ENCODE measurements around the gene PAWR.
A peak's percentile ranks its signal among the peaks of the same experiment; 100 is the strongest.

Gene PAWR, protein sequence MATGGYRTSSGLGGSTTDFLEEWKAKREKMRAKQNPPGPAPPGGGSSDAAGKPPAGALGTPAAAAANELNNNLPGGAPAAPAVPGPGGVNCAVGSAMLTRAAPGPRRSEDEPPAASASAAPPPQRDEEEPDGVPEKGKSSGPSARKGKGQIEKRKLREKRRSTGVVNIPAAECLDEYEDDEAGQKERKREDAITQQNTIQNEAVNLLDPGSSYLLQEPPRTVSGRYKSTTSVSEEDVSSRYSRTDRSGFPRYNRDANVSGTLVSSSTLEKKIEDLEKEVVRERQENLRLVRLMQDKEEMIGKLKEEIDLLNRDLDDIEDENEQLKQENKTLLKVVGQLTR

DNA sequence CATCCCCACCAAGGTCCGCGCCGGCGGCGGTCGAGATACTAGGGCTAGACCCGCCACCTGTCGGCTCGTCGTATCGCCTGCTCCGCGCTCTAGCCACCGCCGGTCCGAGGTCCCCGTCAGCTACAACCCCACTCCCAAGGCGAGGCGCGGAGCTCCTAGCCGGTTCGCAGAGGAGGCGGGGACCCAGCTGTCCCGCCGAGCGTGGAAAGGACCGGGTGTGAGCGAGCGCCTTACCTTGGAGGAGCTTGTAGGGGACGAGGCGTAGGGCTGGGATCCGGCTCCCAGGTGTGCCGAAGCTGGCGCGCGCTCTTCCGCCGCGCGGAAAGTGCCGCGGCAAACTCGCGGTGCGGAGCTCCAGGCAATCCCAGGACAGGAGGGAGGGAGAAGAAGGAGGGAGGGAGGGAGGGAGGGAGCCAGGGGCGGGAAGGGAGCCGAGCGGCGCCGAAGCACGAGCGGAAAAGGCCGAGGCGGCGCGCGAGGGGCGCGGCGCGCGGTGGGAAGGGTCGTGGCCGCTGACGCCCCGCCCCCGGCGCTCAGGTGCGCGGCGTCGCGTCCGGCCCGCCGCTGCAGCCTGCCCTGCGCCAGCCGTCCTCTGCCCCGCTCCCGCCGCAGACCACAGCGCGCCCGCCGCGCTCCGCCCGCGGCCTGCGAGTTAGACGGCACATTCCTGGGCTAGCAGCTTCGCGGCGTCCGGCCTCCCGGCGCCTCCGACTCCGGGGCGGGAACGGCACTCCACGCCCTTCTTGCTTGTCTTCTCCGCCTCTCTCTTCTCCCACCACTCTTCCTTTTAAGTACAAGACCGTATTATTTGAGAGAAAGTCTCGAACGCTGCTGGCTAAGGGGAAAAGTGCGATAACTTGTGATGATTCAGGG lies at the start of gene PAWR:
Gene PAWR, minus strand, starts transcription at position 327 of the 873 bp plus-strand sequence. CDS start 720 bp downstream, outside the sequence.
- no peaks in the 10 kb centered on the region for H3K36me3 Mint-ChIP-seq (ENCODE audit: low read depth)
- H3K9me3 Mint-ChIP-seq: no peaks in the 10 kb centered on the region
- H3K27ac Mint-ChIP-seq: peak within 1 kb of the TSS; percentile 86 to 90 (median 89)
- TF ChIP-seq, protein P1, sequence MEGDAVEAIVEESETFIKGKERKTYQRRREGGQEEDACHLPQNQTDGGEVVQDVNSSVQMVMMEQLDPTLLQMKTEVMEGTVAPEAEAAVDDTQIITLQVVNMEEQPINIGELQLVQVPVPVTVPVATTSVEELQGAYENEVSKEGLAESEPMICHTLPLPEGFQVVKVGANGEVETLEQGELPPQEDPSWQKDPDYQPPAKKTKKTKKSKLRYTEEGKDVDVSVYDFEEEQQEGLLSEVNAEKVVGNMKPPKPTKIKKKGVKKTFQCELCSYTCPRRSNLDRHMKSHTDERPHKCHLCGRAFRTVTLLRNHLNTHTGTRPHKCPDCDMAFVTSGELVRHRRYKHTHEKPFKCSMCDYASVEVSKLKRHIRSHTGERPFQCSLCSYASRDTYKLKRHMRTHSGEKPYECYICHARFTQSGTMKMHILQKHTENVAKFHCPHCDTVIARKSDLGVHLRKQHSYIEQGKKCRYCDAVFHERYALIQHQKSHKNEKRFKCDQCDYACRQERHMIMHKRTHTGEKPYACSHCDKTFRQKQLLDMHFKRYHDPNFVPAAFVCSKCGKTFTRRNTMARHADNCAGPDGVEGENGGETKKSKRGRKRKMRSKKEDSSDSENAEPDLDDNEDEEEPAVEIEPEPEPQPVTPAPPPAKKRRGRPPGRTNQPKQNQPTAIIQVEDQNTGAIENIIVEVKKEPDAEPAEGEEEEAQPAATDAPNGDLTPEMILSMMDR (IDR thresholded peaks at IDR 0.05; ENCODE audit: unreplicated experiment in 3 of 3): peak in 2 of 3 experiments; percentile 16 to 45
- H3K27me3 Mint-ChIP-seq (ENCODE audit: low read depth): peaks cover 24% of the 10 kb centered on the region
- H3K4me3 Mint-ChIP-seq: peak within 1 kb of the TSS; percentile 92 to 93 (median 92)
- H3K4me1 Mint-ChIP-seq: peaks cover 34% of the 10 kb centered on the region

DNA sequence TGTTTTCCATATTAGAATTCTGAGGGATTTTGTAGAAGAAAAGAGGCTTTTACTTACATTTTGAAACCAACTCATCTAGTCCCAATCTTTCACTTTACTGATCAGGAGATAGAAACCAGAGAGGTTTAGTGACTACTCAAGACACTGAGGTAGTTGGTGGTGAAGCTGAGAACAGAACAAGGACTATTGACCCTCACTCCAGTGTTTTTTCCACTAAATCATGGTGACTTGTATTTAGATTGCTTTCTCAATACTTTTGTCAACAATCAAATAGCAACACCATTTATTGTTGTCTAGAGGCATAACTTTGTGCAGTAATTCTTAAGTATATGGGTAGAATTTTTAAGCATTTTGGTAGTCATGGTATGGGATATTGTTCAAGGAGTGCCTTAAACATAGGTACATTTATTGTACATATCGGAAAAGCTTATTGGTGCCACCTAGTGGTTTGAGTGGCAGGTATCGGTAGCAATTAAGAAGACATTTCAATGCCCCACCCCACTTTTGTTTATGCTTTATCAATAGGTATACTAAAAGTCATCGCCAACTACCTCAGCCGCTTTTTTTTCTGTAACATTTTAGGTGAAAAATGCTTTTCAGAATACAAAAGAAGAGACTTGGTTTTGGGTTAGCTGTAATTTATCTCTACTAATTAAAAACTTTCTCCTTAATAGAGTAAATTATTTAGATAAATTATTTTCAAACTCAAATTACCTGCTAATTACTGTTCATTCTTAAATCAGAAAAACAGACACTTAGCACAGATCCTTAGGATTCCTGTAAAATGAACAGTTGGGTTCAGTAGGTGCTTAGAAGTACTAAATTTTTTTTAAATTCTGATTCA lies 47.3 kb upstream of the PAWR start:
- H3K4me3 Mint-ChIP-seq: no peak overlapping the region

DNA sequence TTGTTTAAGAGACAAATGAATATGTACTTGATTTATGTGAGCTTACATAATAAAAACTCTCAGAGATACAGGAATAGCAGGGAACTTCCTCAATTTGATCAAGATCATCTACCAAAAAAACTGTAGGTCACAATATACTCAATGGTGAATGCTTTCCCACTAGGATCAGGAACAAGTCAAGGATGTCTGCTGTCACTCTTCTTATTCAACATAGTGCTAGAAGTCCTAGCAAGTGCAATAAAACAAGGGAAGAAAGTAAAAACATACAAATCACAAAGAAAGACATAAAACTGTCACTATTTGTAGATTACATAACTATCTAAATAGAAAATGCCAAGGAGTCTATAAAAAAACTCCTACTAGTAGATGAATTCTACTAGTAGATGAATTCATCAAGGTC lies 41.9 kb upstream of the PAWR start:
- Mint-ChIP-seq H3K4me3 (no peak overlapping the region), H3K27me3 (ENCODE audit: low read depth) (no peaks in the 10 kb centered on the region), H3K9me3 (peaks cover 17% of the 10 kb centered on the region), H3K36me3 (ENCODE audit: low read depth) (no peaks in the 10 kb centered on the region), H3K4me1 (no peaks in the 10 kb centered on the region), H3K27ac (no peak overlapping the region)
- TF ChIP-seq, protein P1 (IDR thresholded peaks at IDR 0.05; ENCODE audit: unreplicated experiment in 3 of 3): no peak

More for the DNA sequence above, 47.3 kb upstream of the PAWR start:
- Mint-ChIP-seq H3K27me3 (ENCODE audit: low read depth) (no peaks in the 10 kb centered on the region), H3K36me3 (ENCODE audit: low read depth) (no peaks in the 10 kb centered on the region), H3K9me3 (no peaks in the 10 kb centered on the region), H3K27ac (peak overlapping the region in 1 of 3 experiments; percentile 29), H3K4me1 (no peaks in the 10 kb centered on the region)
- TF ChIP-seq, protein P1 (IDR thresholded peaks at IDR 0.05; ENCODE audit: unreplicated experiment in 3 of 3): peak; percentile 72 to 78 (median 76)

DNA sequence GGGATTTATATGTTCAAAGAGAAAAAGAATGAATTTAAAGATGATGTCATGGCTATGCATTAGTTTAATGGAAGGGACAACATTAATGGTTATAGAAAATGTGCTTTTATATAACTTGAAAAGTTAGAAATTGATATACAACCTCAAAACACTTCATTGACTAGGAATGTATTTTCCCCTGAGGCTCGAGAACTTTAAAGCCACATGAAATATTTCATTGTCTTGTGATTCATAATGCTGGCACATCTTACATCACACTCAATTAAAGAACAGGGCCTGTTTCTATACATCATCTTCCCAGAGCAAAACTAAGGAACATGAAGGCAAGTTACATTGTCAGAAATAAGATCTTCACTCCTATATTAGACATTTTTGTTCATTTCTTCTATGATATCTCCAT lies 35.2 kb upstream of the PAWR start:
- H3K9me3 Mint-ChIP-seq: peaks cover 15% of the 10 kb centered on the region
- no peaks in the 10 kb centered on the region for H3K36me3 Mint-ChIP-seq (ENCODE audit: low read depth)
- H3K27me3 Mint-ChIP-seq (ENCODE audit: low read depth): no peaks in the 10 kb centered on the region
- H3K27ac Mint-ChIP-seq: no peak overlapping the region
- no peak overlapping the region for H3K4me3 Mint-ChIP-seq
- TF ChIP-seq, protein P1 (IDR thresholded peaks at IDR 0.05; ENCODE audit: unreplicated experiment in 3 of 3): no peak
- H3K4me1 Mint-ChIP-seq: no peaks in the 10 kb centered on the region

DNA sequence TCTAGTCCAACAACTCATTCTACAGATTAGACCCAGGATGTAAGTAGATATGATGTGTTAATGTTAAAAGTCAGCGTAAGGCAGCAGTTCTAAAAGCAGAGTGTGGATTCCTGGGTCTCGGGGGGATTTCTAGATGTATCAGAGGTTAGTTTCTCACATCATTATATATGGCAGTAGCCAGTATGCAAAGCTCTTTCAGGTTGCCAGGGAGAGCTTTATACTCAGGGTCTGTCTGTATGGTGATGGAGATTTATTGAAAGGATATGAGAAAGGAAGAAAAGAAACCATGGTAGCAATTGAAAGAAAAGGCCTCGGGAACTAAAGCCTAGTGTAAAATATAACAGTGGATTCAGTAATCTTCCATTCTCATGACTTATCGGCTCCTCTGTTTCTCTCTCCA lies 26.2 kb upstream of the PAWR start:
- H3K4me3 Mint-ChIP-seq: no peak overlapping the region
- TF ChIP-seq, protein P1 (IDR thresholded peaks at IDR 0.05; ENCODE audit: unreplicated experiment in 3 of 3): no peak
- H3K9me3 Mint-ChIP-seq: peaks cover 4% of the 10 kb centered on the region
- no peak overlapping the region for H3K27ac Mint-ChIP-seq
- H3K36me3 Mint-ChIP-seq (ENCODE audit: low read depth): no peaks in the 10 kb centered on the region
- no peaks in the 10 kb centered on the region for H3K4me1 Mint-ChIP-seq
- H3K27me3 Mint-ChIP-seq (ENCODE audit: low read depth): no peaks in the 10 kb centered on the region

All from nephron (organoid).